HEK293 (cell line): ENCODE results near the gene SMURF2.
A peak's percentile ranks its signal among the peaks of the same experiment; 100 is the strongest.

ENCODE experiments used
- CTCF ChIA-PET: fragments of 350-600 bp; formaldehyde crosslinking; extraction: SDS; loops from one replicate; lab custom pipeline; 2021; ENCODE audit warnings: antibody characterized with exemption; lab: Yijun Ruan, JAX
- POLR2A ChIA-PET: fragments of 300-600 bp; formaldehyde crosslinking; extraction: SDS; loops from one replicate; lab custom pipeline; 2020; ENCODE audit warnings: antibody characterized with exemption, inconsistent platforms; lab: Yijun Ruan, JAX
- H3K27ac ChIP-seq: fragments of 200-500 bp; sonication (Bioruptor generic); 2 replicates; pipeline ENCODE4 v1.5.1; 2014; ENCODE audit warnings: low read depth, low read length, control low read depth, inconsistent platforms; ENCODE audit errors: extremely low read depth
- H3K36me3 ChIP-seq, 2 experiments: fragments of 200-500 bp in 1 of 2; sonication (Bioruptor generic) in 1 of 2; 1 replicate in 1 of 2; 2 replicates in 1 of 2; pipeline ENCODE4 v1.5.1; 2014 to 2017; ENCODE audit warnings: inconsistent platforms in 2 of 2, low read length in 2 of 2; ENCODE audit not compliant: control insufficient read depth in 2 of 2, insufficient read depth in 1 of 2
- H3K4me1 ChIP-seq: fragments of 200-500 bp; sonication (Bioruptor generic); 2 replicates; pipeline ENCODE4 v1.5.1; 2014; ENCODE audit warnings: mild to moderate bottlenecking, low read length, inconsistent platforms; ENCODE audit not compliant: control insufficient read depth, insufficient read depth
- H3K4me3 ChIP-seq: 2 replicates; pipeline ENCODE4 v1.5.1; 2011; ENCODE audit warnings: low read depth, mild to moderate bottlenecking, control low read depth, low read length, moderate library complexity
- H3K9me3 ChIP-seq: fragments of 200-500 bp; sonication (Bioruptor generic); 2 replicates; pipeline ENCODE4 v1.5.1; 2014; ENCODE audit warnings: low read depth, low read length, inconsistent platforms; ENCODE audit not compliant: control insufficient read depth, insufficient read depth
- BCL11A ChIP-seq: fragments of 450-650 bp; formaldehyde crosslinking; IDR thresholded peaks from 2 replicates; pipeline ENCODE4 v1.5.1; 2016; ENCODE audit warnings: low read depth, missing biosample characterization, missing genetic modification characterization
- FEZF1 ChIP-seq: fragments of 450-650 bp; formaldehyde crosslinking; IDR thresholded peaks from 2 replicates; pipeline ENCODE4 v1.5.1; 2016; ENCODE audit warnings: missing biosample characterization, missing genetic modification characterization
- GLIS1 ChIP-seq: fragments of 450-650 bp; formaldehyde crosslinking; IDR thresholded peaks from 2 replicates; pipeline ENCODE4 v1.5.1; 2016; ENCODE audit warnings: missing biosample characterization, missing genetic modification characterization
- PRDM1 ChIP-seq: fragments of 450-650 bp; formaldehyde crosslinking; IDR thresholded peaks from 2 replicates; pipeline ENCODE4; 2016; ENCODE audit warnings: missing biosample characterization, missing genetic modification characterization
- SALL2 ChIP-seq: fragments of 450-650 bp; formaldehyde crosslinking; IDR thresholded peaks from 2 replicates; pipeline ENCODE4 v1.5.0; 2017; ENCODE audit warnings: missing biosample characterization, mild to moderate bottlenecking, missing genetic modification characterization, borderline replicate concordance
- SP3 ChIP-seq: fragments of 450-650 bp; formaldehyde crosslinking; IDR thresholded peaks from 2 replicates; pipeline ENCODE4 v1.5.1; 2016; ENCODE audit warnings: missing biosample characterization, missing genetic modification characterization
- ZBTB26 ChIP-seq: fragments of 450-650 bp; formaldehyde crosslinking; optimal IDR thresholded peaks from 2 replicates; pipeline ENCODE3; 2016; ENCODE audit warnings: missing biosample characterization, mild to moderate bottlenecking, missing genetic modification characterization
- ZNF19 ChIP-seq: fragments of 450-650 bp; formaldehyde crosslinking; IDR thresholded peaks from 2 replicates; pipeline ENCODE4; 2016; ENCODE audit warnings: missing biosample characterization, missing genetic modification characterization, low read depth
- ZNF274 ChIP-seq, 2 experiments: fragments of 200-500 bp in 1 of 2; fragments of 450-650 bp in 1 of 2; sonication (Bioruptor generic) in 1 of 2; formaldehyde crosslinking in 1 of 2; IDR thresholded peaks; 2 replicates each; pipeline versions ENCODE4 v1.5.1 to v1.6.1; 2014 to 2016; ENCODE audit warnings: borderline replicate concordance in 1 of 2, inconsistent platforms in 1 of 2, low read length in 1 of 2, missing biosample characterization in 1 of 2, missing genetic modification characterization in 1 of 2
- ZNF423 ChIP-seq: fragments of 450-650 bp; formaldehyde crosslinking; IDR thresholded peaks from 2 replicates; pipeline ENCODE4 v1.5.1; 2016; ENCODE audit warnings: missing biosample characterization, missing genetic modification characterization
- ZNF692 ChIP-seq: fragments of 450-650 bp; formaldehyde crosslinking; IDR thresholded peaks from 2 replicates; pipeline ENCODE4 v1.5.1; 2016; ENCODE audit warnings: missing biosample characterization, missing genetic modification characterization
- ZNF747 ChIP-seq: fragments of 450-650 bp; formaldehyde crosslinking; IDR thresholded peaks from 2 replicates; pipeline ENCODE4 v1.5.1; 2016; ENCODE audit warnings: missing biosample characterization, missing genetic modification characterization
- ZSCAN23 ChIP-seq: fragments of 450-650 bp; formaldehyde crosslinking; IDR thresholded peaks from 2 replicates; pipeline ENCODE4 v1.5.1; 2016; ENCODE audit warnings: missing biosample characterization, missing genetic modification characterization
- TF ChIP-seq, protein P1 (sequence below): fragments of 450-650 bp; formaldehyde crosslinking; IDR thresholded peaks from 2 replicates; pipeline ENCODE4 v1.5.1; 2016; ENCODE audit warnings: missing biosample characterization, missing genetic modification characterization
- TF ChIP-seq, protein P2 (sequence below): fragments of 450-650 bp; formaldehyde crosslinking; IDR thresholded peaks from 2 replicates; pipeline ENCODE4 v1.5.1; 2016; ENCODE audit warnings: missing biosample characterization, missing genetic modification characterization
- TF ChIP-seq, protein P3 (sequence below): fragments of 450-650 bp; formaldehyde crosslinking; IDR thresholded peaks from 2 replicates; pipeline ENCODE4 v1.5.1; 2016; ENCODE audit warnings: missing biosample characterization, missing genetic modification characterization

Gene SMURF2

GRCh38 chr17:64622931-64623654 lies 39.0 kb downstream of the SMURF2 start (continued):
- TF ChIP-seq, protein P1, sequence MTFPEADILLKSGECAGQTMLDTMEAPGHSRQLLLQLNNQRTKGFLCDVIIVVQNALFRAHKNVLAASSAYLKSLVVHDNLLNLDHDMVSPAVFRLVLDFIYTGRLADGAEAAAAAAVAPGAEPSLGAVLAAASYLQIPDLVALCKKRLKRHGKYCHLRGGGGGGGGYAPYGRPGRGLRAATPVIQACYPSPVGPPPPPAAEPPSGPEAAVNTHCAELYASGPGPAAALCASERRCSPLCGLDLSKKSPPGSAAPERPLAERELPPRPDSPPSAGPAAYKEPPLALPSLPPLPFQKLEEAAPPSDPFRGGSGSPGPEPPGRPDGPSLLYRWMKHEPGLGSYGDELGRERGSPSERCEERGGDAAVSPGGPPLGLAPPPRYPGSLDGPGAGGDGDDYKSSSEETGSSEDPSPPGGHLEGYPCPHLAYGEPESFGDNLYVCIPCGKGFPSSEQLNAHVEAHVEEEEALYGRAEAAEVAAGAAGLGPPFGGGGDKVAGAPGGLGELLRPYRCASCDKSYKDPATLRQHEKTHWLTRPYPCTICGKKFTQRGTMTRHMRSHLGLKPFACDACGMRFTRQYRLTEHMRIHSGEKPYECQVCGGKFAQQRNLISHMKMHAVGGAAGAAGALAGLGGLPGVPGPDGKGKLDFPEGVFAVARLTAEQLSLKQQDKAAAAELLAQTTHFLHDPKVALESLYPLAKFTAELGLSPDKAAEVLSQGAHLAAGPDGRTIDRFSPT (tag by site-specific recombination): 0 out of 2 replicates have a peak, but pooled peaks have one; percentile 13

- TF ChIP-seq ZNF692 (tag by site-specific recombination) (no peak), ZNF747 (tag by site-specific recombination) (no peak), FEZF1 (no peak), GLIS1 (tag by site-specific recombination) (no peak), ZNF274 (IDR thresholded peaks at IDR 0.05; ENCODE audit: low read length) (no peak), ZNF274 (tag by site-specific recombination; IDR thresholded peaks at IDR 0.05; ENCODE audit: borderline replicate concordance) (no peak), ZNF423 (no peak), SALL2 (tag by site-specific recombination) (no peak), BCL11A (tag by site-specific recombination) (no peak), ZSCAN23 (tag by site-specific recombination) (no peak), ZNF19 (no peak), SP3 (tag by site-specific recombination) (no peak), ZBTB26 (tag by site-specific recombination) (no peak), PRDM1 (tag by site-specific recombination) (no peak)
- TF ChIP-seq, protein P2, sequence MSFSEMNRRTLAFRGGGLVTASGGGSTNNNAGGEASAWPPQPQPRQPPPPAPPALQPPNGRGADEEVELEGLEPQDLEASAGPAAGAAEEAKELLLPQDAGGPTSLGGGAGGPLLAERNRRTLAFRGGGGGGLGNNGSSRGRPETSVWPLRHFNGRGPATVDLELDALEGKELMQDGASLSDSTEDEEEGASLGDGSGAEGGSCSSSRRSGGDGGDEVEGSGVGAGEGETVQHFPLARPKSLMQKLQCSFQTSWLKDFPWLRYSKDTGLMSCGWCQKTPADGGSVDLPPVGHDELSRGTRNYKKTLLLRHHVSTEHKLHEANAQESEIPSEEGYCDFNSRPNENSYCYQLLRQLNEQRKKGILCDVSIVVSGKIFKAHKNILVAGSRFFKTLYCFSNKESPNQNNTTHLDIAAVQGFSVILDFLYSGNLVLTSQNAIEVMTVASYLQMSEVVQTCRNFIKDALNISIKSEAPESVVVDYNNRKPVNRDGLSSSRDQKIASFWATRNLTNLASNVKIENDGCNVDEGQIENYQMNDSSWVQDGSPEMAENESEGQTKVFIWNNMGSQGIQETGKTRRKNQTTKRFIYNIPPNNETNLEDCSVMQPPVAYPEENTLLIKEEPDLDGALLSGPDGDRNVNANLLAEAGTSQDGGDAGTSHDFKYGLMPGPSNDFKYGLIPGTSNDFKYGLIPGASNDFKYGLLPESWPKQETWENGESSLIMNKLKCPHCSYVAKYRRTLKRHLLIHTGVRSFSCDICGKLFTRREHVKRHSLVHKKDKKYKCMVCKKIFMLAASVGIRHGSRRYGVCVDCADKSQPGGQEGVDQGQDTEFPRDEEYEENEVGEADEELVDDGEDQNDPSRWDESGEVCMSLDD: no peak
- TF ChIP-seq, protein P3, sequence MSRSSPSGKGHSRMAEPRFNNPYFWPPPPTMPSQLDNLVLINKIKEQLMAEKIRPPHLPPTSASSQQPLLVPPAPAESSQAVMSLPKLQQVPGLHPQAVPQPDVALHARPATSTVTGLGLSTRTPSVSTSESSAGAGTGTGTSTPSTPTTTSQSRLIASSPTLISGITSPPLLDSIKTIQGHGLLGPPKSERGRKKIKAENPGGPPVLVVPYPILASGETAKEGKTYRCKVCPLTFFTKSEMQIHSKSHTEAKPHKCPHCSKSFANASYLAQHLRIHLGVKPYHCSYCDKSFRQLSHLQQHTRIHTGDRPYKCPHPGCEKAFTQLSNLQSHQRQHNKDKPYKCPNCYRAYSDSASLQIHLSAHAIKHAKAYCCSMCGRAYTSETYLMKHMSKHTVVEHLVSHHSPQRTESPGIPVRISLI (tag by site-specific recombination): no peak
- CTCF ChIA-PET: no interaction called here
- H3K9me3 ChIP-seq: no peaks in the 10 kb centered on the region
- no peak overlapping the region for H3K27ac ChIP-seq
- peaks cover 25% of the 10 kb centered on the region for H3K4me1 ChIP-seq
- no peak overlapping the region for H3K4me3 ChIP-seq
- no peaks in the 10 kb centered on the region; a peak in 1 of 3 replicates for H3K36me3 ChIP-seq
- POLR2A ChIA-PET: no interaction called here
Measured at GRCh38 chr17:64621772-64622171, 40.3 kb downstream of the SMURF2 start.
